ENCODE data around the gene CHRM4. TPM values are rescaled to one million over a fixed set of nuclear protein-coding genes. Genes with fewer than 3 reads are reported as not detected.

Gene CHRM4
- total RNA-seq, 2 donors from 2014 or later: 0.28 TPM; not detected in 1

- DNase-seq (ENCODE audit: low spot score): no peak
- peak in 1 of 2 donors; percentile 43 for TF ChIP-seq CTCF (IDR thresholded peaks at IDR 0.05)
- H3K36me3 ChIP-seq: no peaks in the 10 kb centered on the region
- H3K27ac ChIP-seq: peak overlapping the region; percentile 83 to 97
- H3K4me3 ChIP-seq: peak overlapping the region; percentile 13 to 36
- H3K9me3 ChIP-seq: no peaks in the 10 kb centered on the region
- H3K27me3 ChIP-seq: no peaks in the 10 kb centered on the region
- H3K4me1 ChIP-seq: peaks cover 0 to 74% of the 10 kb centered on the region in 2 donors
Measured at GRCh38 chr11:46338988-46339666, 52.4 kb downstream of the CHRM4 start.

- H3K27ac ChIP-seq: peak overlapping the region; percentile 83 to 97
- TF ChIP-seq CTCF (IDR thresholded peaks at IDR 0.05): no peak
- H3K9me3 ChIP-seq: no peaks in the 10 kb centered on the region
- peaks cover 0 to 78% of the 10 kb centered on the region in 2 donors for H3K4me1 ChIP-seq
- no peaks in the 10 kb centered on the region for H3K36me3 ChIP-seq
- no peak for DNase-seq (ENCODE audit: low spot score)
- no peaks in the 10 kb centered on the region for H3K27me3 ChIP-seq
- H3K4me3 ChIP-seq: peak overlapping the region; percentile 13 to 36
Measured at GRCh38 chr11:46338636-46338987, 53.0 kb downstream of the CHRM4 start.

GRCh38 chr11:46337626-46338345 lies 53.8 kb downstream of the CHRM4 start:
- no peak for DNase-seq (ENCODE audit: low spot score)
- Histone ChIP-seq H3K9me3 (no peaks in the 10 kb centered on the region), H3K4me3 (no peak overlapping the region), H3K36me3 (no peaks in the 10 kb centered on the region), H3K4me1 (peaks cover 0 to 78% of the 10 kb centered on the region in 2 donors), H3K27me3 (peaks cover 0 to 2% of the 10 kb centered on the region in 2 donors), H3K27ac (peak overlapping the region; percentile 83 to 97)
- no peak for TF ChIP-seq CTCF (IDR thresholded peaks at IDR 0.05)

GRCh38 chr11:46336563-46337180 lies 54.9 kb downstream of the CHRM4 start:
- no peak for TF ChIP-seq CTCF (IDR thresholded peaks at IDR 0.05)
- Histone ChIP-seq H3K4me3 (no peak overlapping the region), H3K4me1 (peaks cover 0 to 75% of the 10 kb centered on the region in 2 donors), H3K27me3 (peaks cover 0 to 8% of the 10 kb centered on the region in 2 donors), H3K36me3 (no peaks in the 10 kb centered on the region), H3K27ac (peak overlapping the region; percentile 66 to 76), H3K9me3 (no peaks in the 10 kb centered on the region)
- no peak for DNase-seq (ENCODE audit: low spot score)

GRCh38 chr11:46335890-46336562 lies 55.5 kb downstream of the CHRM4 start:
- Histone ChIP-seq H3K27ac (peak overlapping the region; percentile 66 to 76), H3K4me1 (peaks cover 0 to 73% of the 10 kb centered on the region in 2 donors), H3K36me3 (no peaks in the 10 kb centered on the region), H3K4me3 (no peak overlapping the region), H3K27me3 (peaks cover 0 to 8% of the 10 kb centered on the region in 2 donors), H3K9me3 (no peaks in the 10 kb centered on the region)
- DNase-seq (ENCODE audit: low spot score): no peak
- TF ChIP-seq CTCF (IDR thresholded peaks at IDR 0.05): no peak
